Activated CD8-positive, alpha-beta memory T cell treated with anti-CD3 and anti-CD28 coated beads for 48 hours (primary cell): ENCODE results near the gene KHNYN.

ENCODE experiments used
- DNase-seq, 3 experiments: peaks; one replicate each; pipeline ENCODE4 v3.0.0-alpha.2; 2020; ENCODE audit warnings: low read depth in 2 of 3, low spot score in 2 of 3

The KHNYN gene

GRCh38 chr14:24399999-24400718 is 29.6 kb upstream of the KHNYN start:
- no peak for DNase-seq

DNA sequence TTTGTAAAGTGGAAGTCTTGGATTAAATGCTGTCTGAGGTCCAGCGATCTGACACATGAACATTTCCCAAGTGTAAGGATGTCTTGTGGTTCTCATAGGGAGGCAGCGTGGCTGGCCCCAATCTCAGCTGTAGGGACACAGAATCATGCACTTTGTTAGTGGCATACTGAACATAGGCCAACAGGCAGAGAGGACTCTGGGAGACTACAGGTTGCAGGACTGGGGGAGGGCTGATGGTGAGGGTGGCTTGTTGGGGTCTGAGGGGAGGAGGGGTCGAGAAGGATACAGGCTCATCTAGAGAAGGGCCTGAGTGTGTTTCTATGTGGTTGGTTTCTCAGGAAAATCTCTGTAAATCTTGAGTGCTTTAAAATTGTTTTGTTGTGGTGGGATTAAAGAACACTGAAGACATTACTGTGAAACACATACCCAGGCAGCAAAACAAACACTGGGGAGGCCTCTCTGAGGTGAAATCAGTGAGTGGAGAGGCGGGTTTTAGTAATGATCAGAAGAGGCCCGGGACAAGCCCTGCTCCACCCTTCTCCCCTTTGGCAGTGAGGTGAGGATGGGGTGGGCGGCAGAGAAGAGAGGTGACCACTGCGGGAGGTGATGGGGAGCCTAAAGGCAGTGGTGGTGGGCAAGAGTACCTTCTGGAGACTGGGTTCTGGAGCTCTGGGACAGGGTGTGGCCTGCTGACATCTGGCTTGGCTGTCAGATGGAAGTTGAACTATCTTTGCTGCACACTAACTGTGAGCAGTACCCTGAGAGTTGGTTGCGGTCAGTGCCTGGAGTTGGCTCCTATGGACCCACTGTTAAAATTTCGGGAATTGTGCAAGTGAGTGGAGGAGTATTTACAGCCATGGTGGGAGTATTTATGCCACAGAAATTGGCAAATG is 27.7 kb upstream of the KHNYN start:
- no peak for DNase-seq

DNA sequence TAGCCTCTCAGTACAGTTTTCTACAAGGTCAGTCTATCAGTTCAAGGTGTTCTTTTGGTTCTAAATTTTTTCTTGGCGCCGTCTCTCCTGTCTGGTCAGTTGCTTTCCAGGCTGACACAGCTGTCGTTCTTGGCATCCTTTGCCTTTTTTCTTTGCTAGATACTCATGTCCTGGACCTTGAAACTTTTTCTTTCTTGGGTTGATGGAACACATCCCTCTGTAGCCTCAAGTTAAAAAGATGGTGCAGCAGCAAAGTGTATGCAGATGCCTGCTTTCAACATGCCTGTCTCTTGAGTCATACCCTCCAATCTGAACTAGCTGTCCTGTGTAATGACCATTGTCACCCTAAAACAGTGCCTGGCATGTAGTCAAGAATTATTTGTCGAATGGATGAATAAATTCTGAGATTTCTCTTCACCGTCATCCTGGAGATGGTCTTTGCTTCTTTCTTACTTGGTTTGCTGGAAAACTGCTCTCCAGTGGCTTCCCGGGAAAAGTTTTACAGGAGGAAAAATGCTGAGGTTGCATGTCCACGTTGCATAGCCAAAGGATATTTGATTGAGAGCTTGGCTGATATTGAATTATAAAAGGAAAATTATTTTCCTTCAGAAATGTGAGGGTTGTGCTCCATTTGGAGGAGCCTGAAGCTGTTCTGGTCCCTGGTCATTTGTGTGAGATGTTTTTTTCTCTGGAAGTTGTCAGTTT is 26.3 kb upstream of the KHNYN start:
- no peak for DNase-seq

- no peak for DNase-seq
These were observed 24.9 kb upstream of the KHNYN start for GRCh38 chr14:24404814-24405213.

DNA sequence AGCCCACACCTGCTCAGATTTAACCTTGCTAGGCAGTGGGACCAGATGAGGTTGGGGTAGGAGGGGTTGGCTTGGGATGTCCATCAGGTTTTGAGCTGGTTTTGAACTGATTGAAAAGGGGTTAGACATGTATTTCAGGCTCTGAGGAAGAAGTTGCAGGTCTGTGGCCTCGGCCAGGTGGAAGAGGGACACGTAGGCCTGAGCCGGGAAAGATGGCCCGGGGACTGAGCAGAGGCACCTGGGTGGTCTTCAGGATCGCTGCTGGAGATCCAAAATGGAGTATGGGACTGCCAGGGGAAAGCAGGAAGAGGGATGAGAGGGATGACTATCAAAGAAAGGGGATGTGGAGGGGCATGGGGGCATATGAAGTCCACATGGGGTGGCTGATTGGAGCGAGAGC is 23.3 kb upstream of the KHNYN start:
- no peak for DNase-seq

GRCh38 chr14:24407608-24408325 is 22.0 kb upstream of the KHNYN start:
- DNase-seq: no peak

DNA sequence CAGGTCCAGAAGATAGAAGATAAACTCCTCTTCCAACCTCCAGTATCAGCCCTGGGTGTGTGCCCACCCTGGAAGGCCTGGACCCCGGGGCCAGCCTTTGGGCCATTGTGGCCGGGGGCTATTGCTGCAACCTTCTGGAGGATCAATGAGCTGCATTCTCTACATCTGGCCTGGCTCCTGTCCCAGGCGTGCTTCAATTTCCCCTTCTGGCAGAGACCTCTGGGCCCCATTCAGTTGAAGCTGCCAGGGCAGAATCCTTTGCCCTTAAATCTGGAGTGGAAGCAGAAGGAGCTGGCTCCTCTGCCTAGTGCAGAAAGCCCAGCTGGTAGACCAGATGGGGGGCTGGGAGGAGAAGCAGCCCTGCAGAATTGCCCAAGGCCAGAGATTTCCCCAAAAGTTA is 21.0 kb upstream of the KHNYN start:
- DNase-seq: no peak

GRCh38 chr14:24409192-24409591 is 20.6 kb upstream of the KHNYN start:
- DNase-seq: no peak

DNA sequence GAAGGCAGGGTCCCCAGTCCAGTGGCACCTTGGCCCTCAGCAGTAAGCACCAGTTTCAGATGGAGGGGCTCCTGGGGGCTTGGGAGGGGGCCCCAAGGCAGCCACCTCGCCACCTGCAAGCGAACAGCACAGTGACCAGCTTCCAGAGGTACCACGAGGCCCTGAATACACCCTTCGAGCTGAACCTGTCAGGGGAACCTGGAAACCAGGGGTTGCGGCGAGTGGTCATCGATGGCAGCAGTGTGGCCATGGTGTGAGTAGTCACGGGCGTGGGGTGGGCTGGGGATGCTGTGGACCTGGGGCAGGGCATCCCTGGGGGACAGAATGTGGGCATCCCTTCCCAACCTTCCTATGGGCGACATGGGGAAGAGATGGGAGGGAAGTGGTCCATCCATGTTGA is 19.8 kb upstream of the KHNYN start:
- no peak for DNase-seq

DNA sequence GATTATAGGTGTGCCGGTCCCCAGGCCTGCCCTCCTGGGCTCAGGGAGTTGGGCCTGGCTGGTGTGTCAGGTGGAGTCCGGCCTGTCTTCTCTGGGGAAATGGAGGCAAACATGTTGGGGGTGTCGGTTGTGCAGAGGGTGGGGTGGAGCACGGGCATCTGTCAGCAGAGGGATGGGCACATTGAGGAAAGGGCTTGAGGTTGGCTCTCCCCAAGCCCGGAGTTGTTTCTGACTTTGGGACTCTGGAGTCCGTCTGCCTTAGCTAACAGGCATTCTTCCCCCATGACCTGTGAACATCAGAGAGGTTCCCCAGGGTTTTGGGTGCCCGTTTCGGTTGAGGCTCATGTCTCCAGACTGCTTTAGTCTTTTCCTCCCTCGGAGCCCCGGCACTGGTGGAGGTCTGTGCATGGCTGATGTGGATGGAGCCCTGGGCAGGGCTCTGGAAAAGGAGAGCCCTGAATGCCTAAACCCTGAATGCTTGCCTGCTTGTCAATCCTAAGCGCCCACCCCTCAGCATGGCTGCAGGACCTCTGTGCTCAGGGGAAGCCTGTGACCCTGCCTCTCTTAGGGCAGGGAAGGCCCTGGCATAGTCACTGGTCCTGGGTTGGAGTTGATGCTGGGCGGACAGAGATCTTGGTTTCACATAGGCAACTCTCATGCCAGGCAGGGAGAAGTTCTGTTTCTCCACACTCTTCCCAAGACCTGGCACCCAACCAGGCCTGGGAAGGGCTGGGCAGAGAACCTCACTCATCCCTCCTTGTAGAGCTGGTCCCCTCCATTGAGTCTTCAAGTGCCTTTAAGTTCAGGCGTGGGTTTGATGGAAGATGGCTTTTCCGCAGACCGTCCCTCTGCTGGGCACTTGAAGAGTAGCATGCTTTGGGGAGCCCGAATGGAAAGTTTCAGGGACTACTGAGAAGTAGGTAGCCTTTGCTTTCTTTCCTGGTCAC is 18.0 kb upstream of the KHNYN start:
- no peak for DNase-seq

- DNase-seq: no peak
These were observed 15.7 kb upstream of the KHNYN start for GRCh38 chr14:24414077-24414476.

- DNase-seq: no peak
These were observed 14.9 kb upstream of the KHNYN start for GRCh38 chr14:24414732-24415420.

GRCh38 chr14:24415421-24416253 is 14.1 kb upstream of the KHNYN start:
- no peak for DNase-seq

- DNase-seq: no peak
These were observed 13.4 kb upstream of the KHNYN start for GRCh38 chr14:24416254-24416931.

- DNase-seq: no peak
These were observed 12.7 kb upstream of the KHNYN start for GRCh38 chr14:24416932-24417619.

- no peak for DNase-seq
These were observed 11.8 kb upstream of the KHNYN start for GRCh38 chr14:24417832-24418491.

GRCh38 chr14:24418492-24418873 is 11.3 kb upstream of the KHNYN start:
- no peak for DNase-seq
